ENCODE data around the gene PLA2G15. TPM values are rescaled to one million over a fixed set of nuclear protein-coding genes. Genes with fewer than 3 reads are reported as not detected.

The PLA2G15 gene
- total and polyA plus RNA-seq, 2 donors: 8.4 to 13.1 TPM

DNA sequence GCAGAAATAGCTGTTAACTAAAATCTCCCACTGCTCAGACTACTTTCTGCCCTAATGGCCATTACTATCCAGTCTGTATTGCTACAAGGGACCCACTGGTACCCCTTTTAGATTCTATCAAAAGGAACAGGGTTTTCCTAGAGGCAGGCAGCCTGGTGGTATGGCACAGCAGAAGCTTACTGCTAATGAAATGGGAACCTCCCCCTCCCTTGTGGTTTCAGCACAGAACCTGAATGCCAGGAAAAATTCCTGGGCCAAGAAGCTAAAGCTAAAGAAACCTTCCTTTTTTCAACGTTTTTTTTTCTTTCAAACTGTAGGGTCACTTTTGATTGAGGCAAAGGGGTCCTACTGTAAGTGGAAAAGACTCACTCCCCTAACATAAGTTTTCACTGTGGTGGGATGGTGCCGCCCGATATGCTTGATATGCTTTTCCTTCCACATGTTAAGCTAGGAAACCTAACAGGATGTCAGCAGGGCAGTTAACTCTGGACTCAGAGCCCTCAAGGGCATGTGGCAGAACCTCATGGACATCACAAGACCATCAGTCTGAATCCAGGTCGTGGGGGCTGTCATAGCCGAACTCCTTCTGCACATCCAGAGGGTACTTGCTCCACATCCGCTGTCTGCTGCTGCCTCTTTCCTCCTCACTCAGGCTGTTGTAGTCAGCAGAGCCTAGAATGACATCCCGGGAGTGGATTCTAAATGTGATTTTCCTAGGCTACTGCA lies 55.7 kb downstream of the PLA2G15 start:
- Histone ChIP-seq H3K27ac (ENCODE audit: low read depth in 1 of 2, low read length in 1 of 2) (peak overlapping the region in 1 of 2 donors; percentile 18), H3K36me3 (ENCODE audit: control insufficient read depth in 2 of 2, insufficient read depth in 2 of 2, low read length in 1 of 2) (peaks cover 88 to 96% of the 10 kb centered on the region in 2 donors), H3K4me3 (ENCODE audit: low read length in 2 of 2) (no peak overlapping the region), H3K9me3 (ENCODE audit: control insufficient read depth in 2 of 2, insufficient read depth in 1 of 2, low read length in 1 of 2) (no peaks in the 10 kb centered on the region), H3K27me3 (ENCODE audit: control insufficient read depth in 2 of 2, insufficient read depth in 1 of 2, low read length in 1 of 2) (no peaks in the 10 kb centered on the region), H3K4me1 (ENCODE audit: control insufficient read depth in 2 of 2, insufficient read depth in 2 of 2, low read length in 2 of 2) (peaks cover 2% of the 10 kb centered on the region in 2 donors)
- no peak for DNase-seq (ENCODE audit: low read depth in 6 of 9, low spot score in 9 of 9)
- WGBS: 89% methylated on average over 7 of the region's 7 CpGs

DNA sequence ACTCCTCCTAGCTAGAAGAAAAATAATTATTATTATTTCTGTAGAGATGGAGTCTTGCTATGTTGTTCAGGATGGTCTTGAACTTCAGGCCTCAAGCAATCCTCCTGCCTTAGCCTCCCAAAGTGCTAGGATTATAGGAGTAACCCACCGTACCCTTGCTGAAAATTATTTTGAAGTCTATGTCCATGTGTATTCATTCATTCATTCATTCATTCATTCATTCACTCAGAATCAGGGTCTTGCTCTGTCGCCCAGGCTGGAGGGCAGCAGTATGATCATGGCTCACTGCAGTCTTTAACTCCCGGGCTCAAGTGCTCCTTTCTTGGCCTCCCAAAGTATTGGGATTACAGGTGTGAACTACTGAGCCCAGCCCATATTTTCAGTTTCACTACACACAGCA lies 61.5 kb downstream of the PLA2G15 start:
- WGBS: 97% methylated on average over 3 of the region's 3 CpGs

DNA sequence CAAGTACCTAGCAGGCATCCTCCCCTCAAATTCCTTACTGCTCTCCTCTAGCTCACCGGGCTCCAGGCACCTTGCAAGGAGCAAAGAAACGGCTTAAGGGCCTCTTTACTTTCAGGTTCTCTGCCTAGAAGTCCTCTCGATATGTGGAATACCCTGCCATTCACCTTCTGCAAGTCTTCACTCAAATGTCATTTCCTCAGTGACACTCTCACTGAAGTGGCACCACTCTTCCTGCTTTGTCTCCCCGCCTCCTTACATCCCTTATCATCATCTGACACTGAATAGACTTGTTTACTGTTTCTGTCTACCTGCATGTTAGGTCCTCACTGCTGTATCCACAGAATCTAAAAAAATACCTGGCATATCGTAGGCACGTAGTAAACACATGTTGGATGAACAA lies 64.6 kb downstream of the PLA2G15 start:
- H3K27ac ChIP-seq (ENCODE audit: low read depth in 1 of 2, low read length in 1 of 2): peak overlapping the region; percentile 77 to 94
- H3K4me3 ChIP-seq (ENCODE audit: low read length in 2 of 2): peak overlapping the region; percentile 75 to 99
- H3K4me1 ChIP-seq (ENCODE audit: control insufficient read depth in 2 of 2, insufficient read depth in 2 of 2, low read length in 2 of 2): peaks cover 25 to 32% of the 10 kb centered on the region in 2 donors
- peaks cover 43 to 61% of the 10 kb centered on the region in 2 donors for H3K36me3 ChIP-seq (ENCODE audit: control insufficient read depth in 2 of 2, insufficient read depth in 2 of 2, low read length in 1 of 2)
- peak in 2 of 9 donors; percentile 51 to 68 for DNase-seq (ENCODE audit: low read depth in 6 of 9, low spot score in 9 of 9)
- WGBS: 50% methylated on average over 6 of the region's 6 CpGs
- H3K9me3 ChIP-seq (ENCODE audit: control insufficient read depth in 2 of 2, insufficient read depth in 1 of 2, low read length in 1 of 2): no peaks in the 10 kb centered on the region
- no peaks in the 10 kb centered on the region for H3K27me3 ChIP-seq (ENCODE audit: control insufficient read depth in 2 of 2, insufficient read depth in 1 of 2, low read length in 1 of 2)

More for the DNA sequence above, 61.5 kb downstream of the PLA2G15 start:
- DNase-seq (ENCODE audit: low read depth in 6 of 9, low spot score in 9 of 9): no peak
- H3K36me3 ChIP-seq (ENCODE audit: control insufficient read depth in 2 of 2, insufficient read depth in 2 of 2, low read length in 1 of 2): peaks cover 61 to 71% of the 10 kb centered on the region in 2 donors
- no peak overlapping the region for H3K4me3 ChIP-seq (ENCODE audit: low read length in 2 of 2)
- no peaks in the 10 kb centered on the region for H3K9me3 ChIP-seq (ENCODE audit: control insufficient read depth in 2 of 2, insufficient read depth in 1 of 2, low read length in 1 of 2)
- H3K4me1 ChIP-seq (ENCODE audit: control insufficient read depth in 2 of 2, insufficient read depth in 2 of 2, low read length in 2 of 2): peaks cover 13 to 20% of the 10 kb centered on the region in 2 donors
- no peaks in the 10 kb centered on the region for H3K27me3 ChIP-seq (ENCODE audit: control insufficient read depth in 2 of 2, insufficient read depth in 1 of 2, low read length in 1 of 2)
- no peak overlapping the region for H3K27ac ChIP-seq (ENCODE audit: low read depth in 1 of 2, low read length in 1 of 2)

DNA sequence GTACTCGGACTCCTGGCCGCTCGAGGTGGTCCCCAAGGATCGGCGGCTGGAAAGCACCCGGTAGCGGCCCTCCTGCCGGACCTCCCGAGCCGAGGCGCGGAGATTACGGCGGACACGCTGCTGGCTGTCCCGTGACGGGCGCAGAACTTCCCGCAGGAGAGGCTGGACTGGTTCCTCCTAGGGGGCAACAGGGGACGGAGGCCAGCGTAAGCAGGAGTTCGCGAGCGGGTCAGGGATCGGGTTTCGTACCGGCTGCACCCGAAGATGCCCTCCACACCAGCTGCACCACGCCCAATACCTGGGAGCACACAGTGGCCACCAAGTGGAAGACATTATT lies 65.2 kb downstream of the PLA2G15 start:
- Histone ChIP-seq H3K27ac (ENCODE audit: low read depth in 1 of 2, low read length in 1 of 2) (peak overlapping the region; percentile 77 to 94), H3K4me1 (ENCODE audit: control insufficient read depth in 2 of 2, insufficient read depth in 2 of 2, low read length in 2 of 2) (peaks cover 23 to 34% of the 10 kb centered on the region in 2 donors), H3K27me3 (ENCODE audit: control insufficient read depth in 2 of 2, insufficient read depth in 1 of 2, low read length in 1 of 2) (no peaks in the 10 kb centered on the region), H3K36me3 (ENCODE audit: control insufficient read depth in 2 of 2, insufficient read depth in 2 of 2, low read length in 1 of 2) (peaks cover 37 to 59% of the 10 kb centered on the region in 2 donors), H3K9me3 (ENCODE audit: control insufficient read depth in 2 of 2, insufficient read depth in 1 of 2, low read length in 1 of 2) (no peaks in the 10 kb centered on the region), H3K4me3 (ENCODE audit: low read length in 2 of 2) (peak overlapping the region; percentile 75 to 99)
- DNase-seq (ENCODE audit: low read depth in 6 of 9, low spot score in 9 of 9): no peak
- under 1% methylated on average over 29 of the region's 29 CpGs for WGBS

Other genes starting within 250 kb of the PLA2G15 start
- 5.6 TPM for gene DPEP2, start 245.9 kb upstream of the PLA2G15 start, total RNA-seq
- 19.0 TPM for gene DPEP2, start 245.9 kb upstream of the PLA2G15 start, polyA plus RNA-seq
- gene DPEP2NB, start 229.5 kb upstream of the PLA2G15 start, total RNA-seq: not detected
- gene DPEP2NB, start 229.5 kb upstream of the PLA2G15 start, polyA plus RNA-seq: 0.18 TPM
- gene DDX28, start 222.1 kb upstream of the PLA2G15 start, total RNA-seq: 10.6 TPM
- gene DDX28, start 222.1 kb upstream of the PLA2G15 start, polyA plus RNA-seq: 11.9 TPM
- 11.1 TPM for gene DUS2, start 222.1 kb upstream of the PLA2G15 start, total RNA-seq
- gene DUS2, start 222.1 kb upstream of the PLA2G15 start, polyA plus RNA-seq: 12.2 TPM
- 149 TPM for gene NFATC3, start 160.0 kb upstream of the PLA2G15 start, total RNA-seq
- 37.4 TPM for gene NFATC3, start 160.0 kb upstream of the PLA2G15 start, polyA plus RNA-seq
- 10.1 TPM for gene ESRP2, start 9.2 kb upstream of the PLA2G15 start, total RNA-seq
- 10.7 TPM for gene ESRP2, start 9.2 kb upstream of the PLA2G15 start, polyA plus RNA-seq
- 42.3 TPM for gene SLC7A6, start 19.2 kb downstream of the PLA2G15 start, total RNA-seq
- gene SLC7A6, start 19.2 kb downstream of the PLA2G15 start, polyA plus RNA-seq: 47.3 TPM
- 19.4 TPM for gene SLC7A6OS, start 65.6 kb downstream of the PLA2G15 start, total RNA-seq
- gene SLC7A6OS, start 65.6 kb downstream of the PLA2G15 start, polyA plus RNA-seq: 12.8 TPM
- 57.9 TPM for gene PRMT7, start 65.6 kb downstream of the PLA2G15 start, total RNA-seq
- gene PRMT7, start 65.6 kb downstream of the PLA2G15 start, polyA plus RNA-seq: 65.5 TPM
- 120 TPM for gene SMPD3, start 203.1 kb downstream of the PLA2G15 start, total RNA-seq
- 21.8 TPM for gene SMPD3, start 203.1 kb downstream of the PLA2G15 start, polyA plus RNA-seq

All from thymus (tissue), 11 donors.